Stimulated activated memory B cell treated with anti-CD40 and anti-IgM and Interleukin-4, amounts not matched to agents 10 μg/mL and 1 μg/mL and 100 μg/mL, for 72 hours (primary cell): ENCODE data around the gene NCAM2.

Experiments used
- ATAC-seq: fragments of 150-1000 bp; cut with Tn5 transposase; 2 replicates; pipeline ENCODE4 v1.10.0; 2021
- H3K27ac Mint-ChIP-seq: one replicate; pipeline ENCODE4 v1.8.0; 2022; ENCODE audit warnings: mild to moderate bottlenecking, mixed read lengths
- H3K27me3 Mint-ChIP-seq: one replicate; pipeline ENCODE4 v1.8.0; 2022; ENCODE audit warnings: mixed read lengths
- H3K36me3 Mint-ChIP-seq: one replicate; pipeline ENCODE4 v1.8.0; 2022; ENCODE audit warnings: mixed read lengths
- H3K4me1 Mint-ChIP-seq: one replicate; pipeline ENCODE4 v1.8.0; 2022; ENCODE audit warnings: mixed read lengths
- H3K4me3 Mint-ChIP-seq: one replicate; pipeline ENCODE4 v1.8.0; 2022; ENCODE audit warnings: mild to moderate bottlenecking, moderate library complexity, mixed read lengths
- H3K9me3 Mint-ChIP-seq: one replicate; pipeline ENCODE4 v1.8.0; 2022; ENCODE audit warnings: mixed read lengths

Gene NCAM2

DNA sequence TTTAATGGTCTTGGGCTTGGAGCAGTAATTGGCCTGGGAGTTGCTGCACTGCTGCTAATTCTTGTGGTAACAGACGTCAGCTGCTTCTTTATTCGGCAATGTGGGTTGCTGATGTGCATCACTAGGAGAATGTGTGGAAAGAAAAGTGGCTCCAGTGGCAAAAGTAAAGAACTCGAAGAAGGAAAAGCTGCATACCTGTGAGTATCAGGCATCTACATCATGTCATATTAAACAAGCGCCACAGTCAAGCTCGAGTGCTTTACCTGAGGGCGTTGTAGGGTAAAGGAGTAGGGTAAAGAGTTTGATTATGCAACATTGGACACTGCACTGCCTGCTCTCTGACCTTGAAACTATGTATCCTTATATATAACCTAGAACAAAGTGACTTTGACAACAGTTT, 510.6 kb downstream of the NCAM2 start:
- no peak overlapping the region for H3K27ac Mint-ChIP-seq
- ATAC-seq, result no peak

DNA sequence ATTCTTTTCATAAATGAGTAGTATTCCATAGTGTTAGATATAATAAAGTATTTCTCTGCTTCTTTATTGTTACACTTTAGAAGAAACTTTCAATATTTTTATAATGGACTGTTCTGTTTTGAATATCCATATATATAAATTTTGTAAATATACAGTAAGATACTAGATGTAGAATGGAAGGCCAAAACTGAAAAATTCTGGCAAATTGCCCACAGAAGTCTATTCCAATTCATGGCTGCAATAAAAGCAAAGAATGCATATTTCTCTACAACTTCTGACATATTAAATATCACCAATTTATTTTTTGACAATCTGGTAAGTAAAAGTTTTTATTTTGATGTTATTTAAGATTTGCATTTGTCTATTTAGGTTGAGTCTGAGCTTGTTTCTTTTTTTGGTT, 532.5 kb downstream of the NCAM2 start:
- Mint-ChIP-seq H3K27me3 (no peaks in the 10 kb centered on the region), H3K9me3 (no peaks in the 10 kb centered on the region), H3K4me3 (no peak overlapping the region), H3K27ac (no peak overlapping the region), H3K4me1 (no peaks in the 10 kb centered on the region), H3K36me3 (no peaks in the 10 kb centered on the region)
- ATAC-seq, result no peak

More for the DNA sequence above, 510.6 kb downstream of the NCAM2 start:
- H3K4me3 Mint-ChIP-seq, result no peak overlapping the region
- no peaks in the 10 kb centered on the region for H3K9me3 Mint-ChIP-seq
- no peaks in the 10 kb centered on the region for H3K4me1 Mint-ChIP-seq
- no peaks in the 10 kb centered on the region for H3K36me3 Mint-ChIP-seq
- no peaks in the 10 kb centered on the region for H3K27me3 Mint-ChIP-seq

GRCh38 chr21:21547368-21547953, 549.3 kb downstream of the NCAM2 start:
- Mint-ChIP-seq H3K4me3 (no peak overlapping the region), H3K27me3 (no peaks in the 10 kb centered on the region), H3K27ac (no peak overlapping the region), H3K9me3 (peaks cover 2% of the 10 kb centered on the region), H3K4me1 (no peaks in the 10 kb centered on the region), H3K36me3 (no peaks in the 10 kb centered on the region)
- ATAC-seq, result no peak

- no peak overlapping the region for H3K4me3 Mint-ChIP-seq
- H3K36me3 Mint-ChIP-seq, result no peaks in the 10 kb centered on the region
- H3K27ac Mint-ChIP-seq, result no peak overlapping the region
- H3K4me1 Mint-ChIP-seq, result no peaks in the 10 kb centered on the region
- ATAC-seq, result no peak
- H3K27me3 Mint-ChIP-seq, result no peaks in the 10 kb centered on the region
- peaks cover 10% of the 10 kb centered on the region for H3K9me3 Mint-ChIP-seq
Observed at GRCh38 chr21:21559285-21560045, 561.3 kb downstream of the NCAM2 start.
